ENCODE results near the gene FBXO30.

- TF ChIP-seq CTCF (IDR thresholded peaks at IDR 0.05 in 8 of 11, conservative IDR thresholded peaks at IDR 0.05 in 3 of 11) (no peak), POLR2AphosphoS5 (IDR thresholded peaks at IDR 0.05) (no peak), POLR2A (IDR thresholded peaks at IDR 0.05) (no peak)
These were observed 527 bp downstream of the FBXO30 start for GRCh38 chr6:145814035-145814500.

All from spleen (tissue), 7 donors.